Astrocyte of the cerebellum (primary cell): ENCODE data around the gene UNC119.

Experiments
- DNase-seq: peaks from one replicate; pipeline ENCODE4 v3.0.0-alpha.2; 2011; ENCODE audit warnings: low read depth
- H3K4me3 ChIP-seq: 2 replicates; pipeline ENCODE4 v1.5.1; 2011; ENCODE audit warnings: mild to moderate bottlenecking, low read depth, low read length, moderate library complexity
- CTCF ChIP-seq: IDR thresholded peaks from 2 replicates; pipeline ENCODE4 v1.5.1; 2012; ENCODE audit warnings: low read length, low read depth, moderate library complexity, mild to moderate bottlenecking; ENCODE audit errors: missing control alignments
- in situ Hi-C: cut with HindIII; loops from 2 replicates; pipeline ENCODE4 v1.10.0; 2017; ENCODE audit warnings: low sequenced_read_pairs

UNC119 gene

GRCh38 chr17:28508211-28508724, 44.2 kb downstream of the UNC119 start:
- TF ChIP-seq CTCF, result no peak
- no peak for DNase-seq
- in situ Hi-C loops, result no loop called here
- H3K4me3 ChIP-seq, result no peak overlapping the region

GRCh38 chr17:28507567-28508203, 44.7 kb downstream of the UNC119 start:
- H3K4me3 ChIP-seq, result no peak overlapping the region
- TF ChIP-seq CTCF, result no peak
- in situ Hi-C loops, result no loop called here
- DNase-seq, result no peak

DNA sequence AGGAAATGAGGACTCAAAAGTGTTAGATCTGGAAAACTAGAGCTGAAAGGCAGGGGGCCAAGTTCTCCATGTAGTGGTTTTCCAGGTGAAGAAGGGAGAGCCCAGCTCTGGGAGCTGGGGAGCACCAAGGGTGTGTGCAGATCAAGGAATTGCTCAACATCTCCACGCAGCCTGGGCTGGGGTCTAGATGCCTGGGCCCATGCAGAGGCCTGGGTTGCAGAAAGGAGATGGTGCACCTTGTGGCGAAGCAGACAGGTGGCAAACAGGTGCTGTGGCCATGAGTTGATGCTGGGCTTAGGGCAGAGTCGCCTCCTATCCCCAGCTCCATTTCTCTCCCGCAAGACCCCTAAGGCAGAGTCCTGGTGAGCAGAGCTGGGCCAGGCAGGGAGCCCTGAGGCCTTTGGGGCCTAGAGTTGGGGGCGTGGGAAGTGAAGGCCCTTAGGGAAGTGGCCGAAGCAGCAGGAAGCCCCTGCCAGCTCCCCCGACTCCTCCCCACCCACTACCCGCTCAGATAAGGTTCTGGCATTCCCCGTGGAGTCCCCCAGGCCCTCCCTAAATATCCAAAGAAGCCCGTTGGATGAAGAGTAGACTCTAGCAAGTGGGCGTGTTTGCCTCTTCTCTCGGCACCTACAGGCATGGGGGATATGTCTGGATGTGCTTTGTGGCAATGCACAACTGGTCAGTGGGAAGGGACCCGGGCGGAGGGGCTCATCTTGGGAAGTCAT, 45.5 kb downstream of the UNC119 start:
- in situ Hi-C loops, result no loop called here
- no peak overlapping the region for H3K4me3 ChIP-seq
- no peak for TF ChIP-seq CTCF
- no peak for DNase-seq

DNA sequence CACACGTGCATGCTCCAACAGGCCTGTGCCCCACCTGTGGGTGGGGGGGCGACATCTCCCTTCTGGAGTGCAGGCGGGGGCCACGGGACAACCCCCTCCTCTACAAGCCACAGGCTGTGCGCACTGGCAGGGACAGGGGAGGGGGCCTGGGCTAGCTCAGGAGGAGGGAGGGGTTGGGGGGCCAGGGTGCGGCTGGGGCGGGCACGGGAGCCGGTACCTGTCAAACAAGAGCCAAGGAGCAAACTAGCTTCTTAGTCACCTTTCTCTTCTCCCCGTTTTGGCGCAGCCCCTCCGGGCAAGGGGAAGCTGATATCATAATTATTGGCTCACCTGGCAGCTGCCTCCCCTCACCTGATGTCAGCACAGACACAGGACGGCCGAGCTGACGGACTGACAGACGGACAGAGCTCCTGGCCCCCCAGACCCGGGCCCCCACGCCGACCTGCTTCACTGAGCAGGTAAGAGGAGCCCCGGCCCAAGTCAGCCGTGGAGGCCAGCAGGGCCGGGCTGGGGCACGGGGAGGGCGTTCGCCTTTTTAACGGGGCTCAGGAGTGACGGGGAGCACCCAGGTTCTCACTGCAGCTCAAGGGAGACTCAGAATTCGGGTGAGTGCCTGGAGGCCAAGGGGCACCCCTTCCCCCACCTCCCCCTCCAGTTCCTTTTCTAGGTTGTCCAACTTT, 46.3 kb downstream of the UNC119 start, which contains the start of gene FOXN1:
TSS of gene FOXN1 (plus strand) at position 363 of the 680 bp plus-strand sequence. CDS start 17,622 bp downstream, outside the sequence.
- no peak for DNase-seq
- H3K4me3 ChIP-seq, result no peak within 1 kb of the TSS
- TF ChIP-seq CTCF, result no peak
- in situ Hi-C loops, result no loop called here

DNA sequence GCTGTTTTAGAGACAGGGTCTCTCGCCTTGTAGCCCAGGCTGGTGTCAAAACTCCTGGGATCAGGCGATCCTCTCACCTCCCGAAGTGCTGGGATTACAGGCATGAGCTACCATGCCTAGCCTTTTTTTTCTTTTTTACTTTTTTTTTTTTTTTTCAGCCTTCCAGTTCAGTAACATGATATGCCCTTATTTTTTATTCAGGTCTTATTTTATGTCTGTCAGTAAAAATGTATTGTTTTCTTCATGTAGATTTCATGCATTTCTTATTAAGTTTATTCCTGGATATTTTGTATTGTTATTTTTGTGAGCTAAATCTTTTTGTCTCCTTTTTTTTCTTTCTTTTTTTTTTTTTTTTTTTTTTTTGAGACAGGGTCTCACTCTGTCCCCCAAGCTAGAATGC, 49.0 kb downstream of the UNC119 start:
- no peak overlapping the region for H3K4me3 ChIP-seq
- DNase-seq, result no peak
- in situ Hi-C loops, result no loop called here
- no peak for TF ChIP-seq CTCF

DNA sequence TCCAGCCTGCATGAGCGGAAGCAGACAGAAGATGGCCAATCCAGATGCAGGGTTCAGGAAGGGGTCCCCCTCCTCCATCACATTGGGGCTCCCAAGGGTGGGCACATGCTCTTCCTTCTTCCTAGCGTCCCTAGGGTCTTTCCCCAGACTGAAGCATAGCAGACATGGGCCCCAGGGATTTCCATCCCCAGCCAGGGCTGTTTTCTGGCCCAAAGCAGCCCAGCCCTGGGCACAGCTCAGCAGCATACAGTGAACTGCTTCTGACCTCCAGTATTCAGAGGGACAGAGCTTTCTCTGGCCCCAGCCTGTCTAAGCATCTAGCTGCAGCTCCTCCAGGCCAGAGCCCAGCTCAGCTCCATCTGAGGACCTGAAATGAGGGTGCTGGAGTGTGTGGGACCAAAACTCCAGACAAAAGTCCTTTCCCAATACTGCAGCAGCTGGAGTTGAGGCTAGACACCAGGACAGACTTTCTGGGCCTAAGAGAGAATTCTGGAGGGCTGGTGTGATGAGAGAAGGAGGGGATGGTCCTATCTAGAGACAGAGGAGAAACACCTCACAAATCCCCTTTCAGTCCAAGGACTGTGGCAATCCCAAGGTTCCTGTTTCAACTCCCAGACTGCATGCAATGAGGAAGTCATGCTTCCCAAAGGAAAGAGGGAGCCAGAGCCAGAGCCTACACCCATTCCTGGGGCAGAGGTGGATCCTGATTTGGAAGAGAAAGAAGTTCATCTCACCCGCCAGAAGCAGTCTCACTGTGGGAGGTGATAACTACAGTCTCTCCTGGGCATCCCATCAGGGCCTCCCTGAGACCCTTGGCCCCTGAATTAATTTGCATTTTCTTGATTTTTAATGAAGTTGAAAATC, 50.8 kb downstream of the UNC119 start:
- in situ Hi-C loops, result no loop called here
- H3K4me3 ChIP-seq, result no peak overlapping the region
- no peak for TF ChIP-seq CTCF
- no peak for DNase-seq
